Left lobe of liver (tissue), 2 donors: Measurements from ENCODE around the gene RNF115. TPM values are rescaled to one million over a fixed set of nuclear protein-coding genes. Genes with fewer than 3 reads are reported as not detected.
"Not testable (repeated sequence)": the region's sequence is repeated elsewhere in the genome, so short reads cannot be mapped to it uniquely, and the experiment has no call there.

ENCODE experiments used
- ATAC-seq: fragments of 200-7000 bp; cut with Tn5 transposase; one replicate; pipeline ENCODE4 v1.9.1; 2020; ENCODE audit warnings: mild to moderate bottlenecking, moderate library complexity
- DNase-seq: peaks from one replicate; pipeline ENCODE4 v3.0.0-alpha.2; 2020; ENCODE audit warnings: low spot score
- total RNA-seq: library from RNA; stranded (reverse); gene quantifications from one replicate; pipeline ENCODE4 v1.2.1, GENCODE V29; 2021
- donor health status: DM: no; HTN: no; CAD: no; lungs with moderate emphysema.
- donor health status: DM: no; HTN: yes; CAD: no.

RNF115 gene
- total RNA-seq = 4.9 TPM

GRCh38 chr1:145823565-145824498, at the start of gene RNF115, which contains the start of gene POLR3C:
Gene RNF115 (minus strand): TSS chr1:145824095. CDS start chr1:145823873, 222 bp downstream.
Gene POLR3C (plus strand): TSS chr1:145824200. CDS start chr1:145825777, 1,577 bp downstream.
- DNase-seq = peak; percentile 94

DNA sequence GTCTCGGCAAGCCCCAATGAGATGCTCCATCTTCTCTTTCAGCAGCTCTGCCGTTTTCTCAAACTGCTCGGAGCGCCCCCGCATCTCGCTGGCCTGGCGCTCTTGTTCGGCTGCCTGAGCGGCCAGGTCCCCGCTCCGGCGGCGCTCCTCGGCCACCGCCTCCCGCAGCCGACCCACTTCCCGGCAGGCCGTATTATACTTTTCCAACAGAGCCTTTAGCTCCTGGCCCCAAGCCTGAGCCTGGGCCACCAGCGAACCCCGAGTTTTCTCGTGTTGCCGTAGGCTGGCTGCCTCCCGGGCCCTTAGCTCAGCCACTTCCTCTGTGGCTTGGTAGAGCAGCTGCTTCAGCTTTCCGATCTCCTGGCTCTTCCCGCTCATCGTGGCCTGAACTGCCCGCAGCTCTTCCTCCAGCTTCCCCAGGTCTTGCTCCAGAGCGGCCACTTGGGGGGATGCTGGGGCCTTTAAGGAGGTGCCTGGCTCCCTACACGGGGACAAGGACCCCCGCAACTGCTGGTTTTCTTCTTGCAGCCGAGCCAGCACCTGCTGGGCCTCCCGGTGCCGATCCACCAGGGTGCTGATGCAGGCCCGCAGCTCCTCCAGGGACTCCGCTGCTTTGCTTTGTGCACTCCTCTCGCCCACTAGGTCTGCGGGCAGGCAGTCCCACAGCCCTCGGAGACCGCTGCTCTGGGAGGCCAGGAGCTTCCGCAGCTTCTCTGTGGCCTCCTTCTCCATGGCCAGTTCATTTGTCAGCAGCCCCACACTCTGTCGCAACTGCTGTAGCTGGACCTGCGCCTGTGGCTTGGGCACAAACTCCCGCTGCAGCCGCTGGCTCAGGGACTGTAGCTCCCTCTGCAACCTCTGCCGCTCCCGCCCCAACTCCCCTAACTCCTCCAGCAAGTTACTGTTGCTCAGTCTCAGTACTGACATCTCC, 48.4 kb upstream of the RNF115 start:
- DNase-seq = peak; percentile 82
- peak; percentile 94 for ATAC-seq

More at GRCh38 chr1:145823565-145824498, at the start of gene RNF115, which contains the start of gene POLR3C:
- ATAC-seq = peak; percentile 94

DNA sequence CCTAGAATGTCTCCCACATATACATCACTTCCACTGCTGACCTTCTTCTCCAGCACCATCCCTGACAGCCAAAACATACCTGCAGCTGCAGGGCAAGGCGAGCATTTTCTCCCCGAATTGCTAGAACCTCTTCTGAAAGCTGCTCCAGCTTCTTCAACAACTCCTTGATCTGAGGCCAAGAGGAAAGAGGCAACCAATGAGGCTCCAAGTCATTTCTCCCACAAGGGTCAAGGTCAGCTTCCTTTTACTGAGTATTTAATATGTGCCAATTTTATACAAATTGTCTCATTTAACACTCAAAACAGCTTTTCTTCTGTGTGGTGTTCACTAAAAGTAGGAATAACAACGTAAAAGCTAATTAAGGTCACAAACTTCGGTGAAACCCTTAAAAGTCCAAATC, 44.3 kb upstream of the RNF115 start:
- no peak for ATAC-seq
- DNase-seq = no peak

DNA sequence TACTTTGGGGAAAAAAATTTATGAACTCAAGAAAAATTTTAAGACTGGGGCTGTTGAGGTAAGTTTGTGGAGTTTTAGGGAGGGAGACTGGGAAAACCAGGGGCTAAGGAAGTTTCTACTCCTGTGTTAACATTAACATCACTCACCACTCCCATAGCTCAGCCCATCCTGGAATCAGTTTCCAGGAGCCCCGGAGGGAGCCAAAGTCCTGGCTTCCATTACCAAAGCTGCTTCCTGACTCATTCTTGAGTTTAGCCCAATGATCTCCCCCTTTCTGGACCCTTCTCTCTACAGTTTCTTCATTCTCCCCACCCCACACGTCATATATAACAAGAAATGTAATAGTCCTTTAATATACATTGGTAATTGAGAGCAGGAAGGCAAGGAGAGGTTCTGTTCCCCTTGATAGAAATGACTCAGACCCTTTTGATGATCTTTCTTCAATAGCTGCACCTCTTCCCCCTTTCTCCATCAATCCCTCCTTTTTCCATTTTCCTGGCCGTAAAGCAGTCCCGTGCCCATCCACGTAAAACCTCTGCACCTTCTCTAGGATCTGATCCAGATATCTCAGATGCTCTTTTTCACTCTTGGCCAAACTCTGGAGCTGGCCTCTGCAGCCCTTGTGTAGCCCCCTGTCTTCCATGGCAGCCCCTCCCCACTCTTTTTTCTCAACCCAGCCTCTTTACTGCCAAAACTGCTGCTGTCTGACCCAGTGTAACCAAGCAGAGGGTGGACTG, 39.6 kb upstream of the RNF115 start:
- no peak for DNase-seq
- no peak for ATAC-seq

DNA sequence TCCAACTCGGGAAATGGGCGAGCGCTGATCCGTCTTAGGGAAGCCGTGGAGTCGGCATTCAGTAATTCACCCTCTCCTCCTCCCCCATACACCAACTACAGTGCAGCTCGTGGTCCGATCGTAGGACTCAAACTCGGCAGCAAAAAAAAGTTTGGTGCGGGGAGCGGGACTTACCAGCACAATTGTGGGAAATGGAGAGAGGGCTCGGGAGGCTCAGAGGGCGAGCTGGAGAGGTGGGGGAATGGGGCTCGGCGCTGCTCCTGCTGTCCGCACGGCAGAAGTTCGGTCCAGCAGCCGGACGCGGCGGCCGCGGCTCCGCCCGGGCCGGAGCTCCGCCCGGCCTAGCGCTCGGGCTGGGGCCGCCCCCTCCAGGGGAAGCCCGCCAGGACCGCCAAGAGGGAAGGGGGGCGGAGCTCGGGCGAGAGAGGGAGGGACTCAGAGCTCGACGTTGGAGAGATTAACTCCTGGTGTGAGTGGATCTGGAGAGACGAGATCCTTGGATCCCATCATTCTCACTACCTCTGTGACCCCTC, 35.7 kb upstream of the RNF115 start:
- peak; percentile 88 for ATAC-seq
- DNase-seq = peak; percentile 93

GRCh38 chr1:145858901-145859490, 35.1 kb upstream of the RNF115 start, which contains the start of gene PIAS3:
Gene PIAS3 (minus strand): TSS chr1:145859081. CDS start chr1:145858990, 91 bp downstream.
- DNase-seq = peak; percentile 96
- peak; percentile 90 for ATAC-seq

GRCh38 chr1:145858238-145858900, 34.5 kb upstream of the RNF115 start:
- DNase-seq (no peak), ATAC-seq (peak; percentile 25)

DNA sequence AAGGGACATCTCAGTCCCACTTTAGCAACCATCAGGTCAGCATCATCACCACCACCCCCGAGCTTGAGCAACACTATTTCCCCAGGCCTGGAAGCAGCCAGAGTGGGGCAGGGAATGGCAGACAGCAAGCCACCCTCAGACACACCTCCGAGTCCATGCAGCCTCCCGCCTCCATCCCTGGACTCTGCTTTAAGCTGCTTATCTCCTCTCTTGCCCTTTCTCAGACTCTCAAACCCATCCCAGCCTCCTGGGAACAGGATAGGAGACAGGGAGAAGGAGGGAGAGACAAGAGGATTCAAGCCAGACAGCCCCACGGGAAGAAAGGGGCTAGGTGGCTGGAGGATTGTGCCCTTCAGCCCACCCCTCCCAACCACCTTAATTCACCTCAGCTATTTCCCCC, 33.3 kb upstream of the RNF115 start:
- DNase-seq (no peak), ATAC-seq (no peak)

GRCh38 chr1:145855426-145855948, 31.6 kb upstream of the RNF115 start:
- ATAC-seq (no peak), DNase-seq (no peak)

- no peak for ATAC-seq
- no peak for DNase-seq
Observed at GRCh38 chr1:145849356-145850160, 25.7 kb upstream of the RNF115 start.

GRCh38 chr1:145847827-145848226, 23.9 kb upstream of the RNF115 start:
- ATAC-seq = no peak
- DNase-seq = no peak

DNA sequence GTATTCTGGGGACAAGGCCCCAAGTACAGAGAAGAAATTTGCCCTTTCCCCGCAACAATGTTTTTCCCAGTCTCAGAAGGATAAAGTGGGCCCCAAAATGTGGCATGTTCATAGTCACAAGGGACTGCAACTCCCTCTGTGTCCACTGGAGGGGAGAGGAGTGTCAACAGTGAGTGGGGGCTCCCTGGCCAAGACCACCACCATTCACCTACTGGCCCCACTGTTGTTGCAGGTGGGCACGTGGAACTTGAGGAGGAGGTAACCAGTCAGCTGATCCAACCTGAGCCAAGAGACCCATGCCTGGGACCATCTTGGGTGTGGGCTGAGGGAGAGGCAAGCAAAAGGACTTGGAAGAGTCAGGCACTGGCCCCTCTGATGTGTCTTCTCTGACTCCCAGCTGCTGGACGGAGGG, 22.3 kb upstream of the RNF115 start:
- peak; percentile 58 for ATAC-seq
- no peak for DNase-seq

DNA sequence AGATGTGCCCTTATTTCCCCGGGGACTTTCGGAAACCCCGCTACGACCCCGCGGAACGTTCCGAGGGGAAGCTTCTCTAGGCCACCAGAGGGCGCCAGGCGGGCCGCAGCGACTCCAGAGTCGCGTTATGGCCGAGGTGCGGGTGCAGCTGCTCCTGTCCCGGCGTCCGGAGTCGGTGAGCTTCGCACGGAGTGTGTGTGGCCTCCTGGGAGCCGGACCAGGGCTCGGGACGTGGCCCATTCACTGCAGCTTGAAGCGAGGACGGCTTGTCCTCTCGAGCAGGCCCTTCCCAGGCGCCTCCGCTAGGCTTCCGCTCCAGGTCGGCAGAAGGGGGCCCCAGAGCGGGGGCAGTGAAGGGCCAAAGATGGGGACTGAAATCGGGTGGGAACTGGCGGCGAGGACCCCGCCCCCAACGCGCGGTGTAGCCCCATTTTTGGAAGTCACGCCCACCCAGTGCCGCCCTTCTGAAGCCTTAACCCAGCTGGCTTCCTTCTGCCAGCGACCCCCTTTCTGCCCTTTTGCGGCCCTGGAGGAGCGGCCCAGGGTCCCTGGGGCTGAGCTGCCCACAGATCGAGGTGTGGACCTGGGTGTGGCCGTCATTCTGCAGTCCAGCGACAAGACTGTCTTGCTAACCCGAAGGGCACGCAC, 21.7 kb upstream of the RNF115 start, which contains the start of gene NUDT17:
Gene NUDT17 (plus strand): TSS at position 117 of the 648 bp plus-strand sequence. CDS start 11 bp downstream, at position 128.
- peak; percentile 82 for DNase-seq
- peak; percentile 95 for ATAC-seq

DNA sequence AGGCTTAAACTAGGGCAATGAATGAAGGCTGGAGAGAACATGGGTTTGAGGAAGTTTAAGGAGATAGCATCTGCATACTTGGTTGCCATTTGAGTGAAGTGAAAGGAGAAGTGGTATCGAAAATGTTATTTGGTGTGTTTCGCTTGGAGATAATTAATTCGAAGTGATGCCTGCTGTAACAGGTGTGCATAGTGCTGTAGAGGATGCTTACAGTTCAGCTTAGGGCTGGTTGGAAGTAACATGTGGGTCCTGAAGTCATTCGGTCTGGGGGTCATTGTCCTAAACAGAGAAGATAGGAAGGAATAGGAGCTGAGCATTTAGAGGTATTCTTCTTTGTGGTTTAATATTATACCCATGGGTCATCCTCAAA, 21.2 kb upstream of the RNF115 start:
- ATAC-seq (peak; percentile 44), DNase-seq (no peak)

- ATAC-seq (no peak), DNase-seq (no peak)
Observed at GRCh38 chr1:145843031-145843430, 19.1 kb upstream of the RNF115 start.

- no peak for DNase-seq
- ATAC-seq = no peak
Observed at GRCh38 chr1:145837656-145838055, 13.8 kb upstream of the RNF115 start.

DNA sequence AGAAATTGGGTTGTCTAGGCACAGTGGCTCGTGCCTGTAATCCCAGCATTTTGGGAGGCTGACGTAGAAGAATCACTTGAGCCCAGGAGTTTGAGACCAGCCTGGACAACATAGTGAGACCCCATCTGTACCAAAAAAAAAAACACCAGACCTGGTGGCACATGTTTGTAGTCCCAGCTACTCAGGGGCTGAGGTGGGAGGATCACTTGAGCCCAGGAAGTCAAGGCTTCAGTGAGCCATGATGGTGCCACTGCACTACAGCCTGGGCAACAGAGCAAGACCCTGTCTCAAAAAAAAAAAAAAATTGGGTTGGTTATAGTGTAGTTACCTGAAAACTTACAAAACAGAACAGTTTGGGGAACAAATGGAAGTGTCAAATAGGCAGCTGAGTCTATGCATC, 6.9 kb upstream of the RNF115 start:
- DNase-seq, ATAC-seq: not testable (repeated sequence)
